SU-DHL-6 (cell line): ENCODE measurements around the gene GALNT14.

Experiments
- H2AFZ ChIP-seq: fragments of 200-600 bp; sonication (generic); 2 replicates; pipeline ENCODE4 v1.6.1; 2014; ENCODE audit warnings: low read depth, mild to moderate bottlenecking, moderate library complexity, mixed read lengths, antibody characterized with exemption, low read length; ENCODE audit not compliant: severe bottlenecking
- H3F3A ChIP-seq: fragments of 200-600 bp; shearing (Covaris generic); 2 replicates; pipeline ENCODE4 v1.6.0; 2016; ENCODE audit warnings: antibody characterized with exemption, mild to moderate bottlenecking; ENCODE audit not compliant: insufficient read depth
- H3K27ac ChIP-seq: fragments of 200-600 bp; sonication (generic); 2 replicates; pipeline ENCODE4 v1.5.1; 2016; ENCODE audit warnings: low read depth, mild to moderate bottlenecking, low read length, moderate library complexity, mixed read lengths
- H3K27me3 ChIP-seq: fragments of 200-600 bp; sonication (generic), shearing (Covaris generic); 2 replicates; pipeline ENCODE4 v1.6.0; 2014; ENCODE audit warnings: mild to moderate bottlenecking, low read length
- H3K36me3 ChIP-seq: fragments of 200-600 bp; sonication (generic); 2 replicates; pipeline ENCODE4 v1.6.1; 2014; ENCODE audit warnings: mild to moderate bottlenecking, low read length, mixed read lengths
- H3K4me2 ChIP-seq: fragments of 300-600, 200-600 bp; shearing (Covaris generic), sonication (generic); 2 replicates; pipeline ENCODE4 v1.6.0; 2014; ENCODE audit warnings: low read length, low read depth, mild to moderate bottlenecking; ENCODE audit not compliant: poor library complexity, severe bottlenecking
- H3K4me3 ChIP-seq: fragments of 200-600 bp; sonication (generic); 2 replicates; pipeline ENCODE4 v1.5.1; 2014; ENCODE audit warnings: antibody characterized with exemption, low read length, mild to moderate bottlenecking, mixed read lengths; ENCODE audit not compliant: insufficient read depth, poor library complexity, severe bottlenecking
- H3K79me2 ChIP-seq: fragments of 200-600 bp; sonication (generic); 2 replicates; pipeline ENCODE4 v1.6.1; 2014; ENCODE audit warnings: mild to moderate bottlenecking, low read length, moderate library complexity; ENCODE audit not compliant: insufficient read depth
- H3K9ac ChIP-seq: fragments of 200-600 bp; sonication (generic); 2 replicates; pipeline ENCODE4 v1.7.0; 2014; ENCODE audit warnings: mild to moderate bottlenecking, low read length
- H3K9me2 ChIP-seq: fragments of 200-600 bp; sonication (generic); replicated peaks from 2 replicates; pipeline ENCODE4 v1.6.1; 2014; ENCODE audit warnings: low read length; ENCODE audit not compliant: insufficient read depth
- H3K9me3 ChIP-seq: fragments of 200-600 bp; sonication (generic); 2 replicates; pipeline ENCODE4 v1.6.1; 2014; ENCODE audit warnings: low read length, mixed read lengths; ENCODE audit not compliant: insufficient read depth
- H4K20me1 ChIP-seq: fragments of 200-600 bp; sonication (generic); 2 replicates; pipeline ENCODE4 v1.6.1; 2014; ENCODE audit warnings: low read depth, mild to moderate bottlenecking, antibody characterized with exemption, low read length, moderate library complexity, mixed read lengths
- EZH2phosphoT487 ChIP-seq: fragments of 200-600 bp; sonication (generic), shearing (Covaris generic); conservative IDR thresholded peaks from 2 replicates; pipeline ENCODE4 v1.6.1; 2018; ENCODE audit warnings: mild to moderate bottlenecking, antibody characterized with exemption, low read length, moderate library complexity, mixed read lengths
- TF ChIP-seq, protein P1 (sequence below): fragments of 200-600 bp; sonication (generic); IDR thresholded peaks from one replicate; pipeline ENCODE4 v1.5.1; 2017; ENCODE audit warnings: antibody characterized with exemption, mild to moderate bottlenecking, low read length, moderate library complexity; ENCODE audit not compliant: insufficient read depth, poor library complexity, severe bottlenecking

Gene GALNT14

DNA sequence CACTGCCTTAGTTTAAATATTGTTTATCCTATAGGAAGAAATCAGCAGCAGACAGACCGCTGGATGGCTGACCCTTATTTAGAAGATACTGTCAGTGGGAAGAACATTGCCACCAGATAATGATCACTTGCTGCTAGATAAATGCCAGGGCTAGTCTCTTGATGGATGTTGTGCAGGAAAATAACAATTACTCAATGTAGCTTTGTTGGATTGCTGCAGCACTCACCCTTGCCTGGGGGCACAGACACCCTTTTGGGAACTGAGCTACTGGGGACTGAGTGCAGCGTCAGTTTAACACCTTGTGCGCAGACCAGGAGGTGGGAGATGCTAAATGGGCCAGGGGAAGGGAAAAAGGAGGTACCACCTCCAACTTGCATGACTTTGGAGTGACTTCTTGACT lies 266.8 kb downstream of the GALNT14 start:
- H2AFZ ChIP-seq, result no peak overlapping the region
- no peaks in the 10 kb centered on the region for H3F3A ChIP-seq
- no peaks in the 10 kb centered on the region; the same call in 1 of the 2 replicates for H3K9me3 ChIP-seq
- no peak overlapping the region for H3K27ac ChIP-seq
- H4K20me1 ChIP-seq, result no peaks in the 10 kb centered on the region
- TF ChIP-seq, protein P1, sequence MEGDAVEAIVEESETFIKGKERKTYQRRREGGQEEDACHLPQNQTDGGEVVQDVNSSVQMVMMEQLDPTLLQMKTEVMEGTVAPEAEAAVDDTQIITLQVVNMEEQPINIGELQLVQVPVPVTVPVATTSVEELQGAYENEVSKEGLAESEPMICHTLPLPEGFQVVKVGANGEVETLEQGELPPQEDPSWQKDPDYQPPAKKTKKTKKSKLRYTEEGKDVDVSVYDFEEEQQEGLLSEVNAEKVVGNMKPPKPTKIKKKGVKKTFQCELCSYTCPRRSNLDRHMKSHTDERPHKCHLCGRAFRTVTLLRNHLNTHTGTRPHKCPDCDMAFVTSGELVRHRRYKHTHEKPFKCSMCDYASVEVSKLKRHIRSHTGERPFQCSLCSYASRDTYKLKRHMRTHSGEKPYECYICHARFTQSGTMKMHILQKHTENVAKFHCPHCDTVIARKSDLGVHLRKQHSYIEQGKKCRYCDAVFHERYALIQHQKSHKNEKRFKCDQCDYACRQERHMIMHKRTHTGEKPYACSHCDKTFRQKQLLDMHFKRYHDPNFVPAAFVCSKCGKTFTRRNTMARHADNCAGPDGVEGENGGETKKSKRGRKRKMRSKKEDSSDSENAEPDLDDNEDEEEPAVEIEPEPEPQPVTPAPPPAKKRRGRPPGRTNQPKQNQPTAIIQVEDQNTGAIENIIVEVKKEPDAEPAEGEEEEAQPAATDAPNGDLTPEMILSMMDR, result no peak
- no peak for TF ChIP-seq EZH2phosphoT487
- no peaks in the 10 kb centered on the region for H3K36me3 ChIP-seq
- no peak overlapping the region for H3K4me3 ChIP-seq
- H3K9ac ChIP-seq, result no peak overlapping the region
- no peaks in the 10 kb centered on the region for H3K9me2 ChIP-seq
- no peak overlapping the region for H3K4me2 ChIP-seq
- H3K79me2 ChIP-seq, result no peaks in the 10 kb centered on the region
- H3K27me3 ChIP-seq, result no peaks in the 10 kb centered on the region; the same call in 1 of the 2 replicates

DNA sequence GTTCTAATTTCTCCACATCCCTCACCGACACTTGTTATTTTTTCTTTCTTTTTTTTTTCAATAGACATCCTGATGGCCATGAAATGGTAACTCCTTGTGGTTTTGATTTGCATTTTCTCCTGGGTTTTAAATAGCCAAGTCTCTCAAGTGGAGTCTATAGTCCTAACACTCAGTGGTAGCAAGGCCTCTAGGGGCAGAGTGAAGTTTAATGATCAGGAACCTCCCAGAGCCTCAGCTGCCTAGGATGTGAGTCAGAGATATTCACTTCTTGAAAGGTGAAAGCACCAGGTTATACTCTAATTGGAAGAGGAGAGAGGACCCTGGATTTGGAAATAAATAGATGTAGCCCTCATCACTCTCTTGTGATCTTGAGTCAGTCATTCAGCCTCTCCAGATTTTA lies 268.3 kb downstream of the GALNT14 start:
- no peaks in the 10 kb centered on the region for H3K9me2 ChIP-seq
- no peaks in the 10 kb centered on the region for H4K20me1 ChIP-seq
- no peak overlapping the region for H2AFZ ChIP-seq
- H3K36me3 ChIP-seq, result no peaks in the 10 kb centered on the region
- no peaks in the 10 kb centered on the region for H3F3A ChIP-seq
- no peak overlapping the region for H3K4me2 ChIP-seq
- H3K27ac ChIP-seq, result no peak overlapping the region
- TF ChIP-seq EZH2phosphoT487, result no peak
- TF ChIP-seq, protein P1, result no peak
- no peaks in the 10 kb centered on the region; the same call in 1 of the 2 replicates for H3K9me3 ChIP-seq
- no peaks in the 10 kb centered on the region for H3K79me2 ChIP-seq
- H3K9ac ChIP-seq, result no peak overlapping the region
- H3K27me3 ChIP-seq, result no peaks in the 10 kb centered on the region; the same call in 1 of the 2 replicates
- no peak overlapping the region for H3K4me3 ChIP-seq

DNA sequence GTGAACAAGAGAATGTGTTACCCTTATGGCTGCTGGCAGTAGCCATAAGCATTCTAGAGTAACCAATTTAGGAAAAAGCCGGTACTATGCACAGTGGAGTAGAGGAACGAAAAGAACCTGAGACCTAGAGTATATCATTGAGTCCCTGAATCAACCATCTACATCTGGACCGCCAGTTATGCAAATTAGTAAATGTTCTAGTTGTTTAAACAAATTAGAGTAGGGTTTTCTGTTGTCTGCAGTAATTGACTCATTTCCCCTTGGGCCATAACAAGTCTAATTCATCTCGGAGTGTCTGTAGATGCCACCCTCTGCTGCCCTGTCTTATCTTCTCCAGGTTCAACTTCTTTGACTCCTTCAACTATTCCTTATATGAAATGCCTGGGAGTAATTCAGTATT lies 270.9 kb downstream of the GALNT14 start:
- H3K9me3 ChIP-seq, result no peaks in the 10 kb centered on the region
- H3K27ac ChIP-seq, result no peak overlapping the region
- no peaks in the 10 kb centered on the region for H3K36me3 ChIP-seq
- no peaks in the 10 kb centered on the region for H3K79me2 ChIP-seq
- no peaks in the 10 kb centered on the region for H4K20me1 ChIP-seq
- H3K27me3 ChIP-seq, result no peaks in the 10 kb centered on the region
- no peak overlapping the region for H2AFZ ChIP-seq
- no peaks in the 10 kb centered on the region for H3K9me2 ChIP-seq
- no peak for TF ChIP-seq EZH2phosphoT487
- TF ChIP-seq, protein P1, result no peak
- no peak overlapping the region for H3K9ac ChIP-seq
- no peak overlapping the region for H3K4me2 ChIP-seq
- no peaks in the 10 kb centered on the region for H3F3A ChIP-seq
- H3K4me3 ChIP-seq, result no peak overlapping the region
